B cell (primary cell): ENCODE measurements around the gene HOXD8. TPM values are rescaled to one million over a fixed set of nuclear protein-coding genes. Genes with fewer than 3 reads are reported as not detected.

ENCODE experiments used
- ATAC-seq: fragments of 200-7000 bp; cut with Tn5 transposase; one replicate; pipeline ENCODE4 v1.10.0; 2021; ENCODE audit warnings: low read depth, mild to moderate bottlenecking, moderate number of reproducible peaks, moderate library complexity
- CTCF ChIA-PET: fragments of 350-600 bp; sonication (Branson Sonifier 250); formaldehyde crosslinking; loops from one replicate; lab custom pipeline; 2021; ENCODE audit warnings: antibody characterized with exemption, inconsistent platforms; lab: Charles Lee
- POLR2A ChIA-PET: fragments of 350-600 bp; sonication (Branson Sonifier 250); formaldehyde crosslinking; loops from one replicate; lab custom pipeline; 2021; ENCODE audit warnings: antibody characterized with exemption; lab: Charles Lee
- DNase-seq: peaks from one replicate; pipeline ENCODE4 v3.0.0; 2013
- H2AFZ ChIP-seq: 2 replicates; pipeline ENCODE4 v1.6.1; 2012; ENCODE audit warnings: mild to moderate bottlenecking, low read depth, low read length; ENCODE audit not compliant: insufficient read depth, poor library complexity, severe bottlenecking
- H3K27ac ChIP-seq, 2 donors: 1 replicate in 1 of 2; 2 replicates in 1 of 2; pipeline ENCODE4 v1.5.1; 2012 to 2013; ENCODE audit warnings: low read length in 2 of 2, mild to moderate bottlenecking in 2 of 2, moderate library complexity in 1 of 2
- H3K27me3 ChIP-seq, 4 experiments: fragments of 200-600 bp in 1 of 4; sonication (generic) in 1 of 4; replicated peaks in 1 of 4; 1 replicate in 2 of 4; 2 replicates in 2 of 4; pipeline versions ENCODE4 v1.6.1 to v1.7.0; 2013 to 2016; ENCODE audit warnings: low read length in 3 of 4, mild to moderate bottlenecking in 2 of 4, mixed read lengths in 1 of 4, moderate library complexity in 1 of 4; ENCODE audit not compliant: insufficient read depth in 4 of 4, control insufficient read depth in 3 of 4; ENCODE audit errors: control extremely low read depth in 1 of 4
- H3K36me3 ChIP-seq, 2 experiments: replicated peaks in 1 of 2; 1 replicate in 1 of 2; 2 replicates in 1 of 2; pipeline versions ENCODE4 v1.6.1 to v1.7.1; 2013; ENCODE audit warnings: low read length in 1 of 2; ENCODE audit not compliant: insufficient read depth in 2 of 2, control insufficient read depth in 1 of 2; ENCODE audit errors: control extremely low read depth in 1 of 2, extremely low read depth in 1 of 2
- H3K4me1 ChIP-seq, 2 donors: fragments of 200-600 bp in 1 of 2; sonication (generic) in 1 of 2; 1 replicate in 1 of 2; 2 replicates in 1 of 2; pipeline versions ENCODE4 v1.5.1 to v1.6.1; 2013 to 2017; ENCODE audit warnings: low read length in 2 of 2; ENCODE audit not compliant: control insufficient read depth in 2 of 2, insufficient read depth in 2 of 2
- H3K4me2 ChIP-seq: replicated peaks from 2 replicates; pipeline ENCODE3; 2012; ENCODE audit warnings: mild to moderate bottlenecking, low read depth, low read length; ENCODE audit not compliant: poor library complexity, severe bottlenecking
- H3K4me3 ChIP-seq, 5 experiments: fragments of 200-600 bp in 1 of 5; sonication (generic) in 1 of 5; 1 replicate in 3 of 5; 2 replicates in 2 of 5; pipeline versions ENCODE4 v1.5.1 to v1.7.0; 2011 to 2016; ENCODE audit warnings: low read length in 4 of 5, mild to moderate bottlenecking in 4 of 5, low read depth in 2 of 5, control low read depth in 1 of 5, moderate library complexity in 1 of 5; ENCODE audit not compliant: insufficient read depth in 1 of 5; ENCODE audit errors: control extremely low read depth in 1 of 5, extremely low read depth in 1 of 5
- H3K79me2 ChIP-seq: fragments of 200-600 bp; sonication (generic); one replicate; pipeline ENCODE4 v1.6.0; 2016; ENCODE audit warnings: low read length; ENCODE audit not compliant: control insufficient read depth, insufficient read depth
- H3K9ac ChIP-seq: fragments of 200-600 bp; sonication (generic); 2 replicates; pipeline ENCODE4 v1.6.1; 2017; ENCODE audit warnings: mild to moderate bottlenecking, low read length, moderate library complexity
- H3K9me3 ChIP-seq, 3 donors: one replicate each; pipeline versions ENCODE4 v1.6.1 to v1.7.1; 2013; ENCODE audit warnings: low read length in 2 of 3; ENCODE audit not compliant: control insufficient read depth in 2 of 3, insufficient read depth in 1 of 3; ENCODE audit errors: control extremely low read depth in 1 of 3
- H4K20me1 ChIP-seq: 2 replicates; pipeline ENCODE4 v1.6.0; 2012; ENCODE audit warnings: mild to moderate bottlenecking, low read length; ENCODE audit not compliant: insufficient read depth, control insufficient read depth, poor library complexity, severe bottlenecking
- H3K27ac Mint-ChIP-seq: one replicate; pipeline ENCODE4 v1.8.0; 2021; ENCODE audit warnings: mixed read lengths
- H3K27me3 Mint-ChIP-seq: one replicate; pipeline ENCODE4 v1.8.0; 2021; ENCODE audit warnings: mixed read lengths
- H3K4me1 Mint-ChIP-seq: one replicate; pipeline ENCODE4 v1.8.0; 2021; ENCODE audit warnings: mixed read lengths
- H3K4me3 Mint-ChIP-seq: one replicate; pipeline ENCODE4 v1.8.0; 2021; ENCODE audit warnings: mixed read lengths
- H3K9me3 Mint-ChIP-seq: one replicate; pipeline ENCODE4 v1.8.0; 2022; ENCODE audit warnings: mixed read lengths; ENCODE audit not compliant: insufficient read depth
- EZH2 ChIP-seq: IDR thresholded peaks from 2 replicates; pipeline ENCODE4 v1.6.1; 2012; ENCODE audit warnings: borderline replicate concordance, low read depth, mild to moderate bottlenecking, moderate library complexity, low read length; ENCODE audit not compliant: insufficient read depth, poor library complexity, severe bottlenecking
- WGBS: methylation state at CpG from one replicate; pipeline ENCODE4 v1.1.5; 2013; ENCODE audit warnings: missing lambda C conversion rate; ENCODE audit not compliant: insufficient coverage; 5-methylcytosine and 5-hydroxymethylcytosine counted together
- intact Hi-C: fragments of 100-400 bp; cut with micrococcal nuclease; formaldehyde crosslinking; loops from one replicate; pipeline ENCODE4 v1.10.0; 2022
- polyA plus RNA-seq: library from polyadenylated mRNA; depleted of rRNA; stranded (reverse); fragments of >200 nt; gene quantifications from 2 replicates; pipeline ENCODE4 v1.2.3, GENCODE V29; 2012
- total RNA-seq, 2 donors: library from RNA; stranded (reverse); fragments of 120-200 nt in 1 of 2; gene quantifications; 1 replicate in 1 of 2; 2 replicates in 1 of 2; pipeline versions ENCODE4 v1.2.3 to v1.2.4, GENCODE V29; 2013 to 2022
- TF ChIP-seq, protein P1 (sequence below): fragments of 200-600 bp; IDR thresholded peaks from one replicate; pipeline ENCODE4 v1.8.0; 2022; ENCODE audit warnings: antibody characterized with exemption, mild to moderate bottlenecking

Gene HOXD8
- total and polyA plus RNA-seq, 2 donors (not counting 1 experiment from before 2014, with no cell fraction given), result not detected

GRCh38 chr2:176109192-176109901 lies 20.2 kb upstream of the HOXD8 start:
- WGBS, result 27% methylated on average over 3 of the region's 26 CpGs
- Histone ChIP-seq H3K9me3 (peaks cover 0 to 58% (median 0%) of the 10 kb centered on the region in 3 donors), H3K4me1 (peaks cover 3 to 29% of the 10 kb centered on the region in 2 donors), H3K27me3 (peaks cover 0 to 90% (median 64%) of the 10 kb centered on the region in 4 experiments), H2AFZ (no peak overlapping the region), H3K4me3 (no peak overlapping the region), H3K79me2 (no peaks in the 10 kb centered on the region), H3K27ac (no peak overlapping the region), H3K36me3 (no peaks in the 10 kb centered on the region), H3K9ac (no peak overlapping the region), H3K4me2 (no peak overlapping the region), H4K20me1 (no peaks in the 10 kb centered on the region)
- Mint-ChIP-seq H3K27me3 (peaks cover 81% of the 10 kb centered on the region), H3K4me1 (peaks cover 14% of the 10 kb centered on the region), H3K27ac (no peak overlapping the region), H3K9me3 (peaks cover 4% of the 10 kb centered on the region), H3K4me3 (no peak overlapping the region)
- CTCF ChIA-PET, result interaction anchor here (1.0 to 1.9 kb wide), 3 partner anchors 12 to 31 kb away, joined by 3 to 9 read pairs (median 3); no protein-coding TSS in a partner anchor
- POLR2A ChIA-PET, result no interaction called here
- TF ChIP-seq EZH2, result no peak
- TF ChIP-seq, protein P1, sequence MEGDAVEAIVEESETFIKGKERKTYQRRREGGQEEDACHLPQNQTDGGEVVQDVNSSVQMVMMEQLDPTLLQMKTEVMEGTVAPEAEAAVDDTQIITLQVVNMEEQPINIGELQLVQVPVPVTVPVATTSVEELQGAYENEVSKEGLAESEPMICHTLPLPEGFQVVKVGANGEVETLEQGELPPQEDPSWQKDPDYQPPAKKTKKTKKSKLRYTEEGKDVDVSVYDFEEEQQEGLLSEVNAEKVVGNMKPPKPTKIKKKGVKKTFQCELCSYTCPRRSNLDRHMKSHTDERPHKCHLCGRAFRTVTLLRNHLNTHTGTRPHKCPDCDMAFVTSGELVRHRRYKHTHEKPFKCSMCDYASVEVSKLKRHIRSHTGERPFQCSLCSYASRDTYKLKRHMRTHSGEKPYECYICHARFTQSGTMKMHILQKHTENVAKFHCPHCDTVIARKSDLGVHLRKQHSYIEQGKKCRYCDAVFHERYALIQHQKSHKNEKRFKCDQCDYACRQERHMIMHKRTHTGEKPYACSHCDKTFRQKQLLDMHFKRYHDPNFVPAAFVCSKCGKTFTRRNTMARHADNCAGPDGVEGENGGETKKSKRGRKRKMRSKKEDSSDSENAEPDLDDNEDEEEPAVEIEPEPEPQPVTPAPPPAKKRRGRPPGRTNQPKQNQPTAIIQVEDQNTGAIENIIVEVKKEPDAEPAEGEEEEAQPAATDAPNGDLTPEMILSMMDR, result no peak
- DNase-seq (no peak), ATAC-seq (no peak)
- intact Hi-C loops, result no loop called here

DNA sequence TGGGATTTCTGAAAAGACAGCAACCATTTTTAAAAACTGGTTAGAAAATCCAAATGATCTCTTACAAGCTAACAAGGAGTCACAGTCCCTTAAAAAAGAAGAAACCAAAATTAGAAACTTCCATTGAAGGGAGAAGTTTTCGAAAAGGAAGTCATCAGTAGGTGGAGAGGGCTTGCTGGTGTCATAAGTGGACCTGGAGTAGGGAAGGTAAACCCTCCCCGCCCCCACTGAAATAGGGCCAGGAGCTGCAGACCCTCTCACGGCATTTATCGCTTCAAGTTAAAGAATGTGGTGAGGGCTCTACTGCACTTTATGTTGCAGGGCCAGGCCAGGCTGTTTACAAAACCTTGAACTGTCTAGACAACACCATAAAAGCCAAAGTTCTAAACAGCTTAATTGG lies 19.6 kb upstream of the HOXD8 start:
- Mint-ChIP-seq H3K27me3 (peaks cover 79% of the 10 kb centered on the region), H3K9me3 (peaks cover 4% of the 10 kb centered on the region), H3K27ac (no peak overlapping the region), H3K4me1 (peaks cover 14% of the 10 kb centered on the region), H3K4me3 (no peak overlapping the region)
- H3K4me1 ChIP-seq, result peaks cover 3 to 26% of the 10 kb centered on the region in 2 donors
- no peak for TF ChIP-seq EZH2
- TF ChIP-seq, protein P1, result no peak
- no peak for ATAC-seq
- H3K27me3 ChIP-seq, result peaks cover 0 to 90% (median 64%) of the 10 kb centered on the region in 4 experiments
- no peak overlapping the region for H3K9ac ChIP-seq
- DNase-seq, result no peak
- H3K9me3 ChIP-seq, result peaks cover 0 to 57% (median 0%) of the 10 kb centered on the region in 3 donors
- no CpG with 5 or more reads among the region's 4 CpGs for WGBS
- ChIA-PET POLR2A (no interaction called here), CTCF (interaction anchor here (1.0 to 1.9 kb wide), 3 partner anchors 12 to 31 kb away, joined by 3 to 9 read pairs (median 3); no protein-coding TSS in a partner anchor)
- no peaks in the 10 kb centered on the region for H3K79me2 ChIP-seq
- no peak overlapping the region for H3K27ac ChIP-seq
- H3K4me3 ChIP-seq, result no peak overlapping the region
- H2AFZ ChIP-seq, result no peak overlapping the region
- no peaks in the 10 kb centered on the region for H3K36me3 ChIP-seq
- no peak overlapping the region for H3K4me2 ChIP-seq
- intact Hi-C loops, result no loop called here
- no peaks in the 10 kb centered on the region for H4K20me1 ChIP-seq
